Transverse colon (tissue), 4 donors: ENCODE results near the gene PPM1J. TPM values are rescaled to one million over a fixed set of nuclear protein-coding genes. Genes with fewer than 3 reads are reported as not detected.

Source experiments
- DNase-seq: peaks from one replicate; pipeline ENCODE4 v3.0.0-alpha.2; 2019
- H3K27ac ChIP-seq, 4 donors: fragments of 200-600 bp; sonication (generic); 2 replicates each; pipeline ENCODE4 v1.5.1; 2016 to 2018; ENCODE audit warnings: inconsistent platforms in 4 of 4
- H3K27me3 ChIP-seq: fragments of 200-600 bp; sonication (generic); 2 replicates; pipeline ENCODE4 v1.5.1; 2017; ENCODE audit warnings: inconsistent platforms
- H3K36me3 ChIP-seq, 4 donors: fragments of 200-600 bp; sonication (generic); 2 replicates each; pipeline ENCODE4 v1.5.1; 2017 to 2019; ENCODE audit warnings: inconsistent platforms in 4 of 4
- H3K4me1 ChIP-seq, 4 donors: fragments of 200-600 bp; sonication (generic); 2 replicates each; pipeline ENCODE4 v1.5.1; 2017 to 2020; ENCODE audit warnings: inconsistent platforms in 4 of 4
- H3K4me3 ChIP-seq, 4 donors: fragments of 200-600 bp; sonication (generic); 1 replicate in 1 of 4; 2 replicates in 3 of 4; pipeline versions ENCODE4 v1.5.1 to v1.6.1; 2017 to 2019; ENCODE audit warnings: inconsistent platforms in 4 of 4
- H3K9me3 ChIP-seq, 2 donors: fragments of 200-600 bp; sonication (generic); 2 replicates each; pipeline ENCODE4 v1.5.1; 2017 to 2019; ENCODE audit warnings: inconsistent platforms in 2 of 2
- CTCF ChIP-seq, 5 experiments: fragments of 200-600 bp in 3 of 5; fragments of 450-650 bp in 2 of 5; sonication (generic) in 3 of 5; IDR thresholded peaks; 1 replicate in 2 of 5; 2 replicates in 3 of 5; pipeline ENCODE4 v1.5.1; 2016 to 2017; ENCODE audit warnings: antibody characterized with exemption in 5 of 5, inconsistent platforms in 3 of 5, mild to moderate bottlenecking in 2 of 5, moderate library complexity in 1 of 5
- EP300 ChIP-seq: sonication (generic); formaldehyde crosslinking; IDR thresholded peaks from one replicate; pipeline ENCODE4 v1.6.1; 2017; ENCODE audit warnings: antibody characterized with exemption, low read depth
- POLR2A ChIP-seq: fragments of 450-650 bp; IDR thresholded peaks from one replicate; pipeline ENCODE4 v1.6.1; 2016; ENCODE audit warnings: antibody characterized with exemption, mild to moderate bottlenecking, moderate library complexity
- POLR2AphosphoS5 ChIP-seq, 3 donors: sonication (generic); formaldehyde crosslinking; IDR thresholded peaks; one replicate each; pipeline ENCODE4 v1.6.1; 2016; ENCODE audit warnings: antibody characterized with exemption in 3 of 3
- WGBS, 2 donors: methylation state at CpG; one replicate each; pipeline ENCODE4 v1.1.5; 2018; ENCODE audit warnings: low coverage in 1 of 2; 5-methylcytosine and 5-hydroxymethylcytosine counted together
- in situ Hi-C, 4 donors: fragments of 200-750 bp; cut with MboI; loops; one replicate each; pipeline versions ENCODE4 v1.15.0 to v1.15.1; 2017; ENCODE audit warnings: low sequenced_read_pairs in 3 of 4, low pct_ligation_motif_present in 1 of 4, low pct_unique_long_range_greater_than_20kb in 1 of 4
- intact Hi-C: fragments of 100-400 bp; cut with DNase I; formaldehyde crosslinking; loops from one replicate; pipeline ENCODE4 v1.15.1; 2023; ENCODE audit warnings: low total_unique reads
- total RNA-seq, 4 donors: library from RNA; depleted of rRNA; stranded (reverse); fragments of >200 nt; gene quantifications; one replicate each; pipeline ENCODE4 v1.1.0, GENCODE V29; 2016

The PPM1J gene
- total RNA-seq, 4 donors from 2014 or later, result 0.68 to 1.7 TPM; not detected in 2

DNA sequence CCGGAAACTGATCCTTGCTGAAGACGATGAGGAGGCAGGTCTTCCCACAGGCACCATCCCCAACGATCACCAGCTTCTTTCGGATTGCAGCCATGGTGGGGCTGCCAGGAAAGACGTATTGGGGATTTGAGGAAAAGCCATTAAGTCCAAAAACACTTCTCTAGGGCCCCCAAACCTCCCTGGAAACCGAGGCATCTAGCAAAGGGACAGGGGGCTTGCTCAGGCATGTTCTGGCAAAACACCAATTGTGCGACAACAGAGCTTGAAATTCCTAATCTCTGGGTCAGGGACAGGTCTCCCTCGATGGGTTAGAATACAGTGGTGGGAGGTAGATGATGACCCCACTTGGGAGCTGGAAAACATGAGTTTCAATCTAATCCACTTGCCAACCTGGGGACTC lies 11.4 kb downstream of the PPM1J start:
- no peaks in the 10 kb centered on the region for H3K27me3 ChIP-seq
- H3K4me1 ChIP-seq, result peaks cover 61 to 78% (median 65%) of the 10 kb centered on the region in 4 donors
- intact Hi-C loops (no loop called here), in situ Hi-C loops (loop anchor here (10.0 to 25.0 kb wide), 3 partner anchors 79 to 359 kb away; partner anchors contain the start of genes CTTNBP2NL (in 4 of the 4) and LRIG2 (in 1 of the 4))
- H3K36me3 ChIP-seq, result no peaks in the 10 kb centered on the region
- H3K4me3 ChIP-seq, result no peak overlapping the region
- TF ChIP-seq CTCF (IDR thresholded peaks at IDR 0.05) (no peak), EP300 (no peak), POLR2AphosphoS5 (IDR thresholded peaks at IDR 0.05) (no peak), POLR2A (no peak)
- DNase-seq, result no peak
- no peaks in the 10 kb centered on the region for H3K9me3 ChIP-seq
- 83 to 100% methylated on average over 1 to 8 of the region's 8 CpGs for WGBS, 2 donors
- peak overlapping the region; percentile 99 to 100 (median 99) for H3K27ac ChIP-seq

DNA sequence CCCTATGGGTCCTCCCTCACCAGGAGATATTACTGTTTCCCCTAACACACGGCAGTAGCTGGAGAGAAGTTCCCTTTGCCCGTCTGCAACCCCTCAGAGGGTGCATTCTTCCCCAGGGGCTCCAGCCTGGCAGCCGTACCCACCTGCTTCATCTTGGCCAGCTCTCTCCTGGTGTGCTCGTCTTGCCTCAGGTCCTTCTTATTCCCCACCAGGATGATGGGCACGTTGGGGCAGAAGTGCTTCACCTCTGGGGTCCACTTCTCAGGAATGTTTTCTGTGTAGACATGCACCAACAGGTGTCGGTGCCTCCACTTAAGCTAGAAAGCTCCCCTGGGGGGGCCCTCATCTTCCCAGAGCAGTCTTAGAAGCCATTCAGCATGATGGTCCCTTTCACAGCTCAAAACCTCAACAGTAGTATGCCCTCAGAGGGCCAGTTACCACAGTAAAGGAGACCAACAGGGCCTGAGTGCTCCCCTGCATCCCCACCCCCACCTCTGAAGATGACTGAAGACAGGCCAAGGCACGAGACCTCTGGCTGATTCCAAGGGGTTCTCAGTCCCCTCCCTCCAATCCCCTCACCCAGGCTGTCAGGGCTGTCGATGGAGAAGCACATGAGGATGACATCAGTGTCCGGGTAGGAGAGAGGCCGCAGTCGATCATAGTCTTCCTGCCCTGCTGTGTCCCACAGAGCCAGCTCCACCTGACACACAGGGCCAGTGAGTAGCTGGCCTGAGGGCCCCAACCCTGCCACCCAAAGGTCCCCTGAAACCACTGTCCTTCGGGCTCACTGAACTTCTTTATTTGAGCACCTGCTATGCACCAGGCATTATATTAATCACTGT lies 12.5 kb downstream of the PPM1J start:
- 85% methylated on average over 12 of the region's 12 CpGs; no CpG with 5 or more reads in 1 of the 2 donors for WGBS, 2 donors
- peaks cover 66 to 84% (median 71%) of the 10 kb centered on the region in 4 donors for H3K4me1 ChIP-seq
- DNase-seq, result no peak

GRCh38 chr1:112702067-112702395 lies 13.1 kb downstream of the PPM1J start:
- Histone ChIP-seq H3K27me3 (no peaks in the 10 kb centered on the region), H3K9me3 (no peaks in the 10 kb centered on the region), H3K4me1 (peaks cover 63 to 81% (median 71%) of the 10 kb centered on the region in 4 donors), H3K36me3 (no peaks in the 10 kb centered on the region), H3K27ac (peak overlapping the region; percentile 99 to 100 (median 99)), H3K4me3 (no peak overlapping the region)
- DNase-seq, result no peak
- TF ChIP-seq POLR2A (no peak), EP300 (no peak), POLR2AphosphoS5 (IDR thresholded peaks at IDR 0.05) (no peak), CTCF (IDR thresholded peaks at IDR 0.05) (no peak)
- intact Hi-C loops, result no loop called here
- in situ Hi-C loops, result loop anchor here (10.0 to 25.0 kb wide), 3 partner anchors 77 to 360 kb away; partner anchors contain the start of genes CTTNBP2NL (in 4 of the 4) and LRIG2 (in 1 of the 4)
- WGBS, 2 donors, result 71 to 74% methylated on average over 1 to 3 of the region's 3 CpGs

More for the DNA sequence above, 12.5 kb downstream of the PPM1J start:
- Histone ChIP-seq H3K27ac (peak overlapping the region; percentile 99 to 100 (median 99)), H3K4me3 (no peak overlapping the region), H3K36me3 (no peaks in the 10 kb centered on the region), H3K27me3 (no peaks in the 10 kb centered on the region), H3K9me3 (no peaks in the 10 kb centered on the region)
- in situ Hi-C loops (loop anchor here (10.0 to 25.0 kb wide), 3 partner anchors 78 to 360 kb away; partner anchors contain the start of genes CTTNBP2NL (in 4 of the 4) and LRIG2 (in 1 of the 4)), intact Hi-C loops (no loop called here)
- TF ChIP-seq POLR2AphosphoS5 (IDR thresholded peaks at IDR 0.05) (no peak), POLR2A (no peak), EP300 (no peak), CTCF (IDR thresholded peaks at IDR 0.05) (no peak)

DNA sequence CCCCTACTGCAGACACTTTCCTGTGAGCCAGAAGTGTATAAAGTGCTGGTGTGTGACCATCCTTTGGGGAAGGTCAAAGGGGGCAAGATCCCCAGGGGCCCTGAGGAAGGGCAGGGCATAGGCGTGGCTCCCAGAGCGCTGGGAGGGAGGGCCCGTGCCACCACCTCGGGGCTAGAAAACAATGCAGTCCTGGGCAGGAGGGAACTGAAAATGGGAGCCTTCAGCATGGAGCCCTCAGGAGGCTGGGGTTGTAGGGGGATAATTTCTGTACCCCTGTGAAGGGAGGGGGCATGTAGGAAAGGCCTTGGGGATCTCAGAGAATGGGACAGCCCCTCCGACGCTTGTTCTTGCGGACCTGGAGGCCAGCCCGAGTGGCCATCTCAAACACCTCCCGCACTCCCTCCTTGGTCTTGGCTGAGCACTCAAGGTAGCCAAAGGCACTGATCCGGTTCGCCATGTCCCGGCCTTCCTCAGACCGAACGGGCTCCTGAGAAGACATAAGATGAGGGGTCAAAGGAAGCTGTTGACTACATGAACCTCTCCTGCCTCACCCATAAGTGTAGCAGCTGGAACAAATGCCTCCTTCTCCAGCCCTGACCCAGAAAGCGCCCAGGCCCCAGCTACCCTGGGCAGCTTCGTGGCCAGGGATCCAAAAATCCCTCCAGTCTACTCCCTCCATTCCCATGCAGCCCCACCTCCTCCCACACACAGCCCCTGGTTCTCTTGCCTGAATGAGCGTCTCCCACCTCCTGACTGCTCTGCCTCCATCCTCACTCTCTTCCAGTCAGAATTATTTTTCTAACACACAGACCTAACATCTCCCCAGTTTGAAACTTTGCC lies 13.7 kb downstream of the PPM1J start:
- Histone ChIP-seq H3K27me3 (no peaks in the 10 kb centered on the region), H3K4me1 (peaks cover 63 to 81% (median 71%) of the 10 kb centered on the region in 4 donors), H3K4me3 (no peak overlapping the region), H3K9me3 (no peaks in the 10 kb centered on the region), H3K27ac (peak overlapping the region; percentile 99 to 100 (median 99)), H3K36me3 (no peaks in the 10 kb centered on the region)
- in situ Hi-C loops (loop anchor here (10.0 to 25.0 kb wide), 3 partner anchors 77 to 361 kb away; partner anchors contain the start of genes CTTNBP2NL (in 4 of the 4) and LRIG2 (in 1 of the 4)), intact Hi-C loops (no loop called here)
- 70 to 80% methylated on average over 7 to 16 of the region's 17 CpGs for WGBS, 2 donors
- TF ChIP-seq EP300 (no peak), CTCF (IDR thresholded peaks at IDR 0.05) (peak in 1 of 5 experiments; percentile 4)
- no peak for DNase-seq
